Measurements from ENCODE around the gene DUT. TPM values are rescaled to one million over a fixed set of nuclear protein-coding genes. Genes with fewer than 3 reads are reported as not detected.

Gene DUT
- total RNA-seq, 1 experiment from 2014 or later: 224 TPM

DNA sequence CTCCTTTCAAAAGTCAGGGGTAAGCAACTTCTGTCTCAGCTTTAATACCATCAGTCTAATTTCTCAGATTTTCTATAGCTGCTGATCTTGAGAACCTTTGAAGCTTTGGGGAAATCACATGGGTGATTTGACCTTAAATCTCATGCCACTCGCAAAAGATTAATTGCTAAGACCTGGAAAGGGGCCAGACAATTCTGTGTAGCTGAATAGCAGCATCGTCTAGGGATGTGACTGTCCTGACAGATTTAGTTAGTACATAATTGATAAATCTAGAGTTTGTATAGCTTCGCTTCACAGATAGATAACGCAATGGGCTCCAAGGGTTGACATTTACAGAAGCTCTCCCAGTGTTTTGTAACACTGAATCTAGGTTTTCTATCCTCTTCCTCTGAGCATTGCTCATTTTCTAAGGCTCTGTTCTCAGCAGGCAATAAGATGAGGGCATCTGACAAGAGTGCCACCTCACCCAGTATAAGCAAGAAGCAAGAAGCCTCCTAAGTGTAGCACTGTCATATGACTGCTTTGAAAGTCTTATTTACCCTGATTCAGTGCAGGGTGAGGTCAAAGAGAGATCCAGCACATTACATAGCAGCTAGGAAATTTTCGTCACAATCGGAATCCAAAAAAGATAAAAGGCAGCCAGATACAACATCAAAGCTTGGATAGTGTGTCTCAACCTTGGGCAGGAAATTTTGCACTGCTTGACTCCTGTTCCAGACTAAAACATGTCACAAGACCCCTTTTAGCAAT, 47.7 kb upstream of the DUT start:
- Histone ChIP-seq H3K27ac (ENCODE audit: low read depth, low read length, poor library complexity, severe bottlenecking) (no peak overlapping the region), H3K27me3 (replicated peaks; ENCODE audit: insufficient read depth, low read depth, low read length, poor library complexity) (no peaks in the 10 kb centered on the region), H3K4me3 (ENCODE audit: low read depth, low read length, poor library complexity, severe bottlenecking) (no peak overlapping the region), H3K4me1 (ENCODE audit: insufficient read depth, low read length, poor library complexity, severe bottlenecking) (peaks cover 20% of the 10 kb centered on the region), H3K9me3 (ENCODE audit: low read depth, low read length, poor library complexity, severe bottlenecking) (no peaks in the 10 kb centered on the region), H3K36me3 (ENCODE audit: insufficient read depth, low read length, poor library complexity, severe bottlenecking) (no peaks in the 10 kb centered on the region)
- TF ChIP-seq, protein P1, sequence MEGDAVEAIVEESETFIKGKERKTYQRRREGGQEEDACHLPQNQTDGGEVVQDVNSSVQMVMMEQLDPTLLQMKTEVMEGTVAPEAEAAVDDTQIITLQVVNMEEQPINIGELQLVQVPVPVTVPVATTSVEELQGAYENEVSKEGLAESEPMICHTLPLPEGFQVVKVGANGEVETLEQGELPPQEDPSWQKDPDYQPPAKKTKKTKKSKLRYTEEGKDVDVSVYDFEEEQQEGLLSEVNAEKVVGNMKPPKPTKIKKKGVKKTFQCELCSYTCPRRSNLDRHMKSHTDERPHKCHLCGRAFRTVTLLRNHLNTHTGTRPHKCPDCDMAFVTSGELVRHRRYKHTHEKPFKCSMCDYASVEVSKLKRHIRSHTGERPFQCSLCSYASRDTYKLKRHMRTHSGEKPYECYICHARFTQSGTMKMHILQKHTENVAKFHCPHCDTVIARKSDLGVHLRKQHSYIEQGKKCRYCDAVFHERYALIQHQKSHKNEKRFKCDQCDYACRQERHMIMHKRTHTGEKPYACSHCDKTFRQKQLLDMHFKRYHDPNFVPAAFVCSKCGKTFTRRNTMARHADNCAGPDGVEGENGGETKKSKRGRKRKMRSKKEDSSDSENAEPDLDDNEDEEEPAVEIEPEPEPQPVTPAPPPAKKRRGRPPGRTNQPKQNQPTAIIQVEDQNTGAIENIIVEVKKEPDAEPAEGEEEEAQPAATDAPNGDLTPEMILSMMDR (conservative IDR thresholded peaks at IDR 0.05; ENCODE audit: low read depth, low read length): no peak
- no peak for TF ChIP-seq EZH2 (IDR thresholded peaks at IDR 0.05; ENCODE audit: borderline replicate concordance, low read depth, low read length, poor library complexity, severe bottlenecking)
- DNase-seq (ENCODE audit: low spot score): peak; percentile 42
- ChIA-PET CTCF (no interaction called here), POLR2A (ENCODE audit: low non-redundant PET) (no interaction called here)
- intact Hi-C loops (cut with micrococcal nuclease; ENCODE audit: unreplicated experiment): loop anchor here (2.0 to 10.0 kb wide), 4 partner anchors 171 to 569 kb away; partner anchors contain the start of gene SEMA6D
- no TSS peak for BruUV-seq (replicated peaks)

DNA sequence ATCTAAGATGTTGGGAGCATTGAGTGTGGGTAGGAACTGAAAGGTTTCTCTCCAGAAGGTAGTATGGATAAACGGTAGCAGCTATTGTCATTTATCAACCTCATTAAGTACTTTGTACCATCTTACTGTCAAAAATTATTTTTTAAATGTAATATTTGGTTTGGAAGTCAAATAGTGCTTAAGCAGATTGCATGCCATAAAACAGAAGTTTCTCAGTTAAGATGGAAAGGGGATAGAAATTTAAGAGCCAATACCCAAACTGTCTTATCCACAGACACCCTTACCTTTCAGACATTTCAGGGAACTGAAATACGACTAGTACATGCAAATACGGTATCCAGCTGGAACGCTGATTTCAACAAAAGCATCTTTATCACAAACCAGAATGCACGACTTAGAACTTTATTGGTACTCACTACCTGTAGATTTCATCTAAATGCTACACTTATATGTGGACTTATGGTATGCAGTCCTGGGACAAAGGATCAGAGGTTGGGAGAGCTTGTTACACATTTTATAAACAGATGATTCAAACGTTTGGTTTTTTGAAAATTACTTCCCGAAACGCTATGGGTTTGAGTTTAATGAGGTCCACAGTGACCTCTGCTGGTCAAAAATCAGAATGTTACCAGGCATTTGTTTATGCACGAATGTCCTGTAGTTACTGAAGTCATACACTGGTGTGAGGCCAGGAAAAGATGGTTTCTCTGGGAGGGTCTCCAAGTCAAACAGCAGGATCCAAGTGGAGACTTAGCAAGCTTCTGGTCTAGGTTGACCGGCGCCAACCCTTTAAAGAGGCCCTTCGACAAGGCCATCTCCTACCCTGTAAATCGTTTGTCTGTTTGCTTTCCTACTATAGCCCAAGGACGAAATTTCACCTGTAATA, 45.7 kb upstream of the DUT start:
- Histone ChIP-seq H3K36me3 (ENCODE audit: insufficient read depth, low read length, poor library complexity, severe bottlenecking) (no peaks in the 10 kb centered on the region), H3K27me3 (replicated peaks; ENCODE audit: insufficient read depth, low read depth, low read length, poor library complexity) (no peaks in the 10 kb centered on the region), H3K4me1 (ENCODE audit: insufficient read depth, low read length, poor library complexity, severe bottlenecking) (peaks cover 20% of the 10 kb centered on the region), H3K27ac (ENCODE audit: low read depth, low read length, poor library complexity, severe bottlenecking) (no peak overlapping the region), H3K9me3 (ENCODE audit: low read depth, low read length, poor library complexity, severe bottlenecking) (no peaks in the 10 kb centered on the region), H3K4me3 (ENCODE audit: low read depth, low read length, poor library complexity, severe bottlenecking) (no peak overlapping the region)
- ChIA-PET POLR2A (ENCODE audit: low non-redundant PET) (no interaction called here), CTCF (interaction anchor here (0.7 to 1.7 kb wide), 2 partner anchors 173 to 1089 kb away, joined by 3 to 7 read pairs; no protein-coding TSS in a partner anchor)
- no TSS peak for BruUV-seq (replicated peaks)
- DNase-seq (ENCODE audit: low spot score): peak; percentile 81
- intact Hi-C loops (cut with micrococcal nuclease; ENCODE audit: unreplicated experiment): loop anchor here (2.0 to 10.0 kb wide), 4 partner anchors 173 to 571 kb away; partner anchors contain the start of gene SEMA6D
- TF ChIP-seq, protein P1 (conservative IDR thresholded peaks at IDR 0.05; ENCODE audit: low read depth, low read length): peak; percentile 78
- no peak for TF ChIP-seq EZH2 (IDR thresholded peaks at IDR 0.05; ENCODE audit: borderline replicate concordance, low read depth, low read length, poor library complexity, severe bottlenecking)

DNA sequence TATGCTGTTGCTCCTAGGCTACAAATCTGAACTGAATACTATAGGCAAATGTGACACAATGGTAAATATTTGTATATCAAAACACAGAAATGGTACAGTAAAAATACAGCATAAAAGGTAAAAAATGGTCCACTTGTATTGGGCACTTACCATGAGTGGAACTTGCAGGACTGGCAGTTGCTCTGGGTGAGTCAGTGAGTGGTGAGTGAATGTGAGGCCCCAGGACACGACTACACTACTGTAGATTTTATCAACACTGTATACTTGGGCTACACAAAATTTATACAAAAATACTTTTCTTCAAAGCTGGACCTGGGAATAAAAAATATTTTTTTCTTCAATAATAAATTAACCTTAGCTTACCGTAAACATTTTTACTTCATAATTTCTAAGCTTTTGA, 41.6 kb upstream of the DUT start:
- intact Hi-C loops (cut with micrococcal nuclease; ENCODE audit: unreplicated experiment): loop anchor here (10.0 kb wide), 3 partner anchors 265 to 575 kb away; partner anchors contain the start of gene SEMA6D
- Histone ChIP-seq H3K9me3 (ENCODE audit: low read depth, low read length, poor library complexity, severe bottlenecking) (no peaks in the 10 kb centered on the region), H3K4me3 (ENCODE audit: low read depth, low read length, poor library complexity, severe bottlenecking) (no peak overlapping the region), H3K36me3 (ENCODE audit: insufficient read depth, low read length, poor library complexity, severe bottlenecking) (no peaks in the 10 kb centered on the region), H3K27me3 (replicated peaks; ENCODE audit: insufficient read depth, low read depth, low read length, poor library complexity) (no peaks in the 10 kb centered on the region), H3K4me1 (ENCODE audit: insufficient read depth, low read length, poor library complexity, severe bottlenecking) (no peaks in the 10 kb centered on the region), H3K27ac (ENCODE audit: low read depth, low read length, poor library complexity, severe bottlenecking) (no peak overlapping the region)
- DNase-seq (ENCODE audit: low spot score): no peak
- CTCF ChIA-PET: no interaction called here
- POLR2A ChIA-PET (ENCODE audit: low non-redundant PET): no interaction called here
- TF ChIP-seq, protein P1 (conservative IDR thresholded peaks at IDR 0.05; ENCODE audit: low read depth, low read length): no peak
- no peak for TF ChIP-seq EZH2 (IDR thresholded peaks at IDR 0.05; ENCODE audit: borderline replicate concordance, low read depth, low read length, poor library complexity, severe bottlenecking)
- no TSS peak for BruUV-seq (replicated peaks)

Data from A673 (cell line).